ENCODE data around the gene LIMS2. TPM values are rescaled to one million over a fixed set of nuclear protein-coding genes. Genes with fewer than 3 reads are reported as not detected.

The LIMS2 gene
- total RNA-seq, 1 experiment from 2014 or later, result 8.9 TPM

DNA sequence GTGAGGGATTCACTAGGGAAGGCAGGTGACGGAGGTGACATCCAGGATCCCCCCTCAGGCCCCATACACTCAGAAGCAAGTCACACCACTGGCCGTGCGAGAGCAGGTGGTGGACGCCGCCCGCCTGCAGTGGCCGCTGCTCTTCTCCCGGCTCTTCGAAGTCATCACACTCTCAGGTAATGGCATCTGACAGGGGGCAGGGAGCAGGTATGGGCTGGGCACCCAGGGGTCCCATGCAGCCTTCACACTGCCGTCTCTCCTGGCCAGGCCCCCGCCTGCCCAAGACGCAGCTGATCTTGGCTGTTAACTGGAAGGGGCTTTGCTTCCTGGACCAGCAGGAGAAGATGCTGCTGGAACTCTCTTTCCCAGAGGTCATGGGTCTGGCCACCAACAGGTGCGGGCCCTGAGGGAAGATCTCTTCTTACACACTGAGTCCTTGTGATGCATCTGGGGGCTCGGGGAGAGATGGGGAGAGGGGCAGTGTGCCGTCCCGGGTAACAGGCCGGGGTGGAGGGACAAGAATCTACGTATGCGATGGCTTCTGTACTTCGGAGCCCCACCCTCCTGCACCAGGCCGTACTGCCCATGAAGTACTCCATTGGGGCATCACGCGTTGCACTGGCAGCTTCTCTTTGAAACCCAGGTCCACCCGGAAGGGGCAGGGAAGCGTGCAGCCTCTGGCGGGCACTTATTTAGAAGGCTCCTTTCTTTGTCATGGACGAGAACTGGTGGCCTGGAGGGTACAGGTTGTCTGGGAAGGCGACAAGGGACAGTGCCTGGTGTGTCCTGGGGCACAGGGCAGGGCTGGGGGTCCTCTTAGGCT, 48.2 kb downstream of the LIMS2 start:
- no peak overlapping the region for H3K4me3 ChIP-seq (ENCODE audit: low read depth in 2 of 2, low read length in 2 of 2)
- in situ Hi-C loops (cut with HindIII; ENCODE audit: low pct_unique_long_range_greater_than_20kb, low sequenced_read_pairs) (no loop called here), intact Hi-C loops (cut with micrococcal nuclease; ENCODE audit: unreplicated experiment) (no loop called here)
- no peaks in the 10 kb centered on the region for H3K27me3 ChIP-seq (ENCODE audit: control insufficient read depth, insufficient read depth, low read length)
- TF ChIP-seq POLR2AphosphoS5 (IDR thresholded peaks at IDR 0.05; ENCODE audit: low read depth, low read length), result no peak
- TF ChIP-seq, protein P1, sequence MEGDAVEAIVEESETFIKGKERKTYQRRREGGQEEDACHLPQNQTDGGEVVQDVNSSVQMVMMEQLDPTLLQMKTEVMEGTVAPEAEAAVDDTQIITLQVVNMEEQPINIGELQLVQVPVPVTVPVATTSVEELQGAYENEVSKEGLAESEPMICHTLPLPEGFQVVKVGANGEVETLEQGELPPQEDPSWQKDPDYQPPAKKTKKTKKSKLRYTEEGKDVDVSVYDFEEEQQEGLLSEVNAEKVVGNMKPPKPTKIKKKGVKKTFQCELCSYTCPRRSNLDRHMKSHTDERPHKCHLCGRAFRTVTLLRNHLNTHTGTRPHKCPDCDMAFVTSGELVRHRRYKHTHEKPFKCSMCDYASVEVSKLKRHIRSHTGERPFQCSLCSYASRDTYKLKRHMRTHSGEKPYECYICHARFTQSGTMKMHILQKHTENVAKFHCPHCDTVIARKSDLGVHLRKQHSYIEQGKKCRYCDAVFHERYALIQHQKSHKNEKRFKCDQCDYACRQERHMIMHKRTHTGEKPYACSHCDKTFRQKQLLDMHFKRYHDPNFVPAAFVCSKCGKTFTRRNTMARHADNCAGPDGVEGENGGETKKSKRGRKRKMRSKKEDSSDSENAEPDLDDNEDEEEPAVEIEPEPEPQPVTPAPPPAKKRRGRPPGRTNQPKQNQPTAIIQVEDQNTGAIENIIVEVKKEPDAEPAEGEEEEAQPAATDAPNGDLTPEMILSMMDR (IDR thresholded peaks at IDR 0.05), result no peak
- TF ChIP-seq, protein P2, sequence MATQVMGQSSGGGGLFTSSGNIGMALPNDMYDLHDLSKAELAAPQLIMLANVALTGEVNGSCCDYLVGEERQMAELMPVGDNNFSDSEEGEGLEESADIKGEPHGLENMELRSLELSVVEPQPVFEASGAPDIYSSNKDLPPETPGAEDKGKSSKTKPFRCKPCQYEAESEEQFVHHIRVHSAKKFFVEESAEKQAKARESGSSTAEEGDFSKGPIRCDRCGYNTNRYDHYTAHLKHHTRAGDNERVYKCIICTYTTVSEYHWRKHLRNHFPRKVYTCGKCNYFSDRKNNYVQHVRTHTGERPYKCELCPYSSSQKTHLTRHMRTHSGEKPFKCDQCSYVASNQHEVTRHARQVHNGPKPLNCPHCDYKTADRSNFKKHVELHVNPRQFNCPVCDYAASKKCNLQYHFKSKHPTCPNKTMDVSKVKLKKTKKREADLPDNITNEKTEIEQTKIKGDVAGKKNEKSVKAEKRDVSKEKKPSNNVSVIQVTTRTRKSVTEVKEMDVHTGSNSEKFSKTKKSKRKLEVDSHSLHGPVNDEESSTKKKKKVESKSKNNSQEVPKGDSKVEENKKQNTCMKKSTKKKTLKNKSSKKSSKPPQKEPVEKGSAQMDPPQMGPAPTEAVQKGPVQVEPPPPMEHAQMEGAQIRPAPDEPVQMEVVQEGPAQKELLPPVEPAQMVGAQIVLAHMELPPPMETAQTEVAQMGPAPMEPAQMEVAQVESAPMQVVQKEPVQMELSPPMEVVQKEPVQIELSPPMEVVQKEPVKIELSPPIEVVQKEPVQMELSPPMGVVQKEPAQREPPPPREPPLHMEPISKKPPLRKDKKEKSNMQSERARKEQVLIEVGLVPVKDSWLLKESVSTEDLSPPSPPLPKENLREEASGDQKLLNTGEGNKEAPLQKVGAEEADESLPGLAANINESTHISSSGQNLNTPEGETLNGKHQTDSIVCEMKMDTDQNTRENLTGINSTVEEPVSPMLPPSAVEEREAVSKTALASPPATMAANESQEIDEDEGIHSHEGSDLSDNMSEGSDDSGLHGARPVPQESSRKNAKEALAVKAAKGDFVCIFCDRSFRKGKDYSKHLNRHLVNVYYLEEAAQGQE (IDR thresholded peaks at IDR 0.05; ENCODE audit: insufficient read depth in 1 of 2, low read depth in 2 of 2, low read length in 1 of 2), result no peak
- no peak for TF ChIP-seq SIN3A (IDR thresholded peaks at IDR 0.05; ENCODE audit: borderline replicate concordance, insufficient read depth, low read depth, low read length)
- no peak for TF ChIP-seq TCF7L2 (IDR thresholded peaks at IDR 0.05; ENCODE audit: low read depth, low read length)
- ChIA-PET CTCF (no interaction called here), POLR2A (no interaction called here)
- no peaks in the 10 kb centered on the region for H3K36me3 ChIP-seq (ENCODE audit: control insufficient read depth, insufficient read depth, low read length)
- ATAC-seq (no peak), DNase-seq (ENCODE audit: low read depth, low spot score) (no peak)
- H3K27ac ChIP-seq (ENCODE audit: low read length), result no peak overlapping the region
- no TSS peak for BruUV-seq (replicated peaks)
- H3K4me1 ChIP-seq (ENCODE audit: control insufficient read depth, insufficient read depth, low read length), result no peaks in the 10 kb centered on the region; the same call in 1 of the 2 replicates
- no peaks in the 10 kb centered on the region for H3K9me3 ChIP-seq (ENCODE audit: control insufficient read depth, insufficient read depth, low read depth, low read length)

DNA sequence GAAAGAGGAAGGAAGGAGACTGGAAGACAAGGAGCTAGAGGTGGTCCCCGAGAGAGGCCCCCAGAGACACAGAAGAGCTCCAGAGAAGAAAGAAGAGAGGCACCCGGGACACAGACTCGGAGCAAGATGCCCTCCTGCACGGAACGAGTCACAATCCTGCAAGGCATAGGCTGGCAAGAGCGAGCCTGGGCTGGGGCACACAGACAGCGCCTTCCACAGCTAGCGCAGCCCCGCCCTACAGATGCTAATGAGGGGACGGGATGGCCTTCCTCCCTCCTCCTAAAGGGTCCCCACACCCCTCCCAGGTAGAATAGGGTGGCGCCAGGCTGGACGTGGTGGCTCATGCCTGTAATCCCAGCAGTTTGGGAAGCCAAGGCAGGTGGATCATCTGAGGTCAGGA, 49.2 kb downstream of the LIMS2 start:
- no peaks in the 10 kb centered on the region for H3K9me3 ChIP-seq (ENCODE audit: control insufficient read depth, insufficient read depth, low read depth, low read length)
- H3K4me1 ChIP-seq (ENCODE audit: control insufficient read depth, insufficient read depth, low read length), result no peaks in the 10 kb centered on the region
- H3K27me3 ChIP-seq (ENCODE audit: control insufficient read depth, insufficient read depth, low read length), result no peaks in the 10 kb centered on the region
- CTCF ChIA-PET, result no interaction called here
- in situ Hi-C loops (cut with HindIII; ENCODE audit: low pct_unique_long_range_greater_than_20kb, low sequenced_read_pairs) (no loop called here), intact Hi-C loops (cut with micrococcal nuclease; ENCODE audit: unreplicated experiment) (no loop called here)
- H3K36me3 ChIP-seq (ENCODE audit: control insufficient read depth, insufficient read depth, low read length), result no peaks in the 10 kb centered on the region
- no peak for DNase-seq (ENCODE audit: low read depth, low spot score)
- TF ChIP-seq POLR2AphosphoS5 (IDR thresholded peaks at IDR 0.05; ENCODE audit: low read depth, low read length), result no peak
- POLR2A ChIA-PET, result no interaction called here
- no TSS peak for BruUV-seq (replicated peaks)
- ATAC-seq, result no peak
- no peak overlapping the region for H3K4me3 ChIP-seq (ENCODE audit: low read depth in 2 of 2, low read length in 2 of 2)
- H3K27ac ChIP-seq (ENCODE audit: low read length), result no peak overlapping the region

GRCh38 chr2:127625572-127625951, 49.8 kb downstream of the LIMS2 start:
- no peaks in the 10 kb centered on the region for H3K36me3 ChIP-seq (ENCODE audit: control insufficient read depth, insufficient read depth, low read length)
- TF ChIP-seq, protein P2 (IDR thresholded peaks at IDR 0.05; ENCODE audit: insufficient read depth in 1 of 2, low read depth in 2 of 2, low read length in 1 of 2), result no peak
- DNase-seq (ENCODE audit: low read depth, low spot score), result no peak
- POLR2A ChIA-PET, result interaction anchor here (0.6 kb wide), 1 partner anchor 321 kb away, joined by 3 read pairs; no protein-coding TSS in a partner anchor
- in situ Hi-C loops (cut with HindIII; ENCODE audit: low pct_unique_long_range_greater_than_20kb, low sequenced_read_pairs) (no loop called here), intact Hi-C loops (cut with micrococcal nuclease; ENCODE audit: unreplicated experiment) (no loop called here)
- H3K27me3 ChIP-seq (ENCODE audit: control insufficient read depth, insufficient read depth, low read length), result no peaks in the 10 kb centered on the region
- no TSS peak for BruUV-seq (replicated peaks)
- no peaks in the 10 kb centered on the region for H3K9me3 ChIP-seq (ENCODE audit: control insufficient read depth, insufficient read depth, low read depth, low read length)
- no peak overlapping the region for H3K4me3 ChIP-seq (ENCODE audit: low read depth in 2 of 2, low read length in 2 of 2)
- peak; percentile 15; the same call in 1 of the 2 replicates for ATAC-seq
- H3K4me1 ChIP-seq (ENCODE audit: control insufficient read depth, insufficient read depth, low read length), result no peaks in the 10 kb centered on the region
- CTCF ChIA-PET, result interaction anchor here (1.0 kb wide), 1 partner anchor 34 kb away, joined by 3 read pairs; no protein-coding TSS in a partner anchor
- no peak overlapping the region for H3K27ac ChIP-seq (ENCODE audit: low read length)

Data from Panc1 (cell line).